Measurements from ENCODE around the gene IL18RAP. TPM values are rescaled to one million over a fixed set of nuclear protein-coding genes. Genes with fewer than 3 reads are reported as not detected.

Gene IL18RAP
- total RNA-seq, 1 experiment from 2014 or later = not detected

DNA sequence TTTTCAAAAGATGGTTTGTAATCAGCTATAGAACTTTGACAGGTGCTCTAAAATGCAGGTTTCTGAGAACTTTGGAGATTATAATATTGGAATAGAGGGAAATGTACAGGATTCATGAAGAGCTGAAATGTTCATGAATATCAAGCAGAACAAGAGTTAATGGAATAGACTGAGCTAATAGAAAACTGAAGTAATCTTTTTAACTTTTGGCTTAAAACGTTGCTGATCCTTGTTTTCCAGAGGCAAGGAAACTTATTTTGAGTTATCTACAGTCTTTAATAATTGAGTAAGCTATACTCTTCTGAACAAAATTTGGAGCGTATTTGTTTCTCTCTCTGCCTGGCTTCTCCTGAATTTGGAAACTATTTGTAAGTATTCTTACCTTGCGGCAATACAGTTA lies 10.8 kb upstream of the IL18RAP start:
- POLR2A ChIA-PET (ENCODE audit: low non-redundant PET) = no interaction called here
- CTCF ChIA-PET = no interaction called here

DNA sequence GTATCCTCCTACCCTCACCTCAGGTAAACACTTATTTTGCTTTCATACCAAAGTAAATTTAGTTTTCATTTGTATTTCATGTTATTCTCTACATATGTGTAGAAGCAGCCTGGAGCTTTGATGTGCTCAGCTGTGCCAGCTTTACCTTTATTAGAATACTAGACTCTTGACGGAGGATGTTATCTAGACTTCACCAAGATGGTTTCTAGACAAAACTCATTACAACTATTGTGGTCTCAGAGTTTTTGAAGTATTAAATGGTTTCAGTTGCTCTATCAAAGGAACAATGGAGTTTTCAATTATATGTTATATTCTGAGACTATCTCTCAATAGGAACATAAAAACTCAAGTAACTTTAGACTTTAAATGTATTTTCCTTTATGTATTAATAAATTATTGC lies 5.0 kb upstream of the IL18RAP start:
- BruUV-seq (replicated peaks) = no TSS peak
- Histone ChIP-seq H3K36me3 (ENCODE audit: insufficient read depth, low read length, poor library complexity, severe bottlenecking) (no peaks in the 10 kb centered on the region), H3K9me3 (ENCODE audit: low read depth, low read length, poor library complexity, severe bottlenecking) (no peaks in the 10 kb centered on the region), H3K4me1 (ENCODE audit: insufficient read depth, low read length, poor library complexity, severe bottlenecking) (no peaks in the 10 kb centered on the region), H3K27ac (ENCODE audit: low read depth, low read length, poor library complexity, severe bottlenecking) (no peak overlapping the region), H3K27me3 (replicated peaks; ENCODE audit: insufficient read depth, low read depth, low read length, poor library complexity) (peaks cover 57% of the 10 kb centered on the region), H3K4me3 (ENCODE audit: low read depth, low read length, poor library complexity, severe bottlenecking) (no peak overlapping the region)
- TF ChIP-seq, protein P1, sequence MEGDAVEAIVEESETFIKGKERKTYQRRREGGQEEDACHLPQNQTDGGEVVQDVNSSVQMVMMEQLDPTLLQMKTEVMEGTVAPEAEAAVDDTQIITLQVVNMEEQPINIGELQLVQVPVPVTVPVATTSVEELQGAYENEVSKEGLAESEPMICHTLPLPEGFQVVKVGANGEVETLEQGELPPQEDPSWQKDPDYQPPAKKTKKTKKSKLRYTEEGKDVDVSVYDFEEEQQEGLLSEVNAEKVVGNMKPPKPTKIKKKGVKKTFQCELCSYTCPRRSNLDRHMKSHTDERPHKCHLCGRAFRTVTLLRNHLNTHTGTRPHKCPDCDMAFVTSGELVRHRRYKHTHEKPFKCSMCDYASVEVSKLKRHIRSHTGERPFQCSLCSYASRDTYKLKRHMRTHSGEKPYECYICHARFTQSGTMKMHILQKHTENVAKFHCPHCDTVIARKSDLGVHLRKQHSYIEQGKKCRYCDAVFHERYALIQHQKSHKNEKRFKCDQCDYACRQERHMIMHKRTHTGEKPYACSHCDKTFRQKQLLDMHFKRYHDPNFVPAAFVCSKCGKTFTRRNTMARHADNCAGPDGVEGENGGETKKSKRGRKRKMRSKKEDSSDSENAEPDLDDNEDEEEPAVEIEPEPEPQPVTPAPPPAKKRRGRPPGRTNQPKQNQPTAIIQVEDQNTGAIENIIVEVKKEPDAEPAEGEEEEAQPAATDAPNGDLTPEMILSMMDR (conservative IDR thresholded peaks at IDR 0.05; ENCODE audit: low read depth, low read length) = no peak
- no peak for TF ChIP-seq EZH2 (IDR thresholded peaks at IDR 0.05; ENCODE audit: borderline replicate concordance, low read depth, low read length, poor library complexity, severe bottlenecking)
- intact Hi-C loops (cut with micrococcal nuclease; ENCODE audit: unreplicated experiment) = no loop called here
- POLR2A ChIA-PET (ENCODE audit: low non-redundant PET) = no interaction called here
- CTCF ChIA-PET = no interaction called here
- DNase-seq (ENCODE audit: low spot score) = no peak

More for the DNA sequence above, 10.8 kb upstream of the IL18RAP start:
- TF ChIP-seq EZH2 (IDR thresholded peaks at IDR 0.05; ENCODE audit: borderline replicate concordance, low read depth, low read length, poor library complexity, severe bottlenecking) = no peak
- Histone ChIP-seq H3K27me3 (replicated peaks; ENCODE audit: insufficient read depth, low read depth, low read length, poor library complexity) (peaks cover 16% of the 10 kb centered on the region), H3K4me3 (ENCODE audit: low read depth, low read length, poor library complexity, severe bottlenecking) (no peak overlapping the region), H3K27ac (ENCODE audit: low read depth, low read length, poor library complexity, severe bottlenecking) (no peak overlapping the region), H3K9me3 (ENCODE audit: low read depth, low read length, poor library complexity, severe bottlenecking) (no peaks in the 10 kb centered on the region), H3K36me3 (ENCODE audit: insufficient read depth, low read length, poor library complexity, severe bottlenecking) (no peaks in the 10 kb centered on the region), H3K4me1 (ENCODE audit: insufficient read depth, low read length, poor library complexity, severe bottlenecking) (no peaks in the 10 kb centered on the region)
- intact Hi-C loops (cut with micrococcal nuclease; ENCODE audit: unreplicated experiment) = no loop called here
- no peak for DNase-seq (ENCODE audit: low spot score)
- no TSS peak for BruUV-seq (replicated peaks)

DNA sequence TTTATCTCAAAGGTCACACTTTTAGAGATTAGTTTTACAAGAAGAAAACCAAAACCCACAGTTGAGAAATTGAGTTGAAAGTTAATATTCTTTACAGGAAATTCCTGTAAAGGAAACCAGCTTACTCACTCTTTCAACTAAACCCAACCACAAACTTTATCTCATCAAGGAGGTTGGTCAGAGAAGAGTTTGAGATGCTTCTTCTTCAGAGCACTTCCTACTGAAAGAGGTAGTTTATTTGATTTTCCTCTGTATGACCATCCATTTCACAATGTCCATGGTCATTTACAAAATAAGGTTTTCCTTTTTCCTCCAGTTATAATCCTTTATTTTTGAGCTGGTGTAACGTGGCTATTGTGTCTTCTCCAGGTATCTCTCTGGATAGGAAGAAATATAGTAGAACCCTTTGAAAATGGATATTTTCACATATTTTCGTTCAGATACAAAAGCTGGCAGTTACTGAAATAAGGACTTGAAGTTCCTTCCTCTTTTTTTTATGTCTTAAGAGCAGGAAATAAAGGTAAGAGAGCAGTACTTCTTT lies 4.5 kb upstream of the IL18RAP start:
- H3K9me3 ChIP-seq (ENCODE audit: low read depth, low read length, poor library complexity, severe bottlenecking) = no peaks in the 10 kb centered on the region
- TF ChIP-seq EZH2 (IDR thresholded peaks at IDR 0.05; ENCODE audit: borderline replicate concordance, low read depth, low read length, poor library complexity, severe bottlenecking) = no peak
- TF ChIP-seq, protein P1 (conservative IDR thresholded peaks at IDR 0.05; ENCODE audit: low read depth, low read length) = no peak
- no peak overlapping the region for H3K4me3 ChIP-seq (ENCODE audit: low read depth, low read length, poor library complexity, severe bottlenecking)
- no TSS peak for BruUV-seq (replicated peaks)
- H3K4me1 ChIP-seq (ENCODE audit: insufficient read depth, low read length, poor library complexity, severe bottlenecking) = no peaks in the 10 kb centered on the region
- CTCF ChIA-PET = no interaction called here
- intact Hi-C loops (cut with micrococcal nuclease; ENCODE audit: unreplicated experiment) = no loop called here
- no peak overlapping the region for H3K27ac ChIP-seq (ENCODE audit: low read depth, low read length, poor library complexity, severe bottlenecking)
- peaks cover 62% of the 10 kb centered on the region for H3K27me3 ChIP-seq (replicated peaks; ENCODE audit: insufficient read depth, low read depth, low read length, poor library complexity)
- no peak for DNase-seq (ENCODE audit: low spot score)
- no peaks in the 10 kb centered on the region for H3K36me3 ChIP-seq (ENCODE audit: insufficient read depth, low read length, poor library complexity, severe bottlenecking)
- POLR2A ChIA-PET (ENCODE audit: low non-redundant PET) = no interaction called here

DNA sequence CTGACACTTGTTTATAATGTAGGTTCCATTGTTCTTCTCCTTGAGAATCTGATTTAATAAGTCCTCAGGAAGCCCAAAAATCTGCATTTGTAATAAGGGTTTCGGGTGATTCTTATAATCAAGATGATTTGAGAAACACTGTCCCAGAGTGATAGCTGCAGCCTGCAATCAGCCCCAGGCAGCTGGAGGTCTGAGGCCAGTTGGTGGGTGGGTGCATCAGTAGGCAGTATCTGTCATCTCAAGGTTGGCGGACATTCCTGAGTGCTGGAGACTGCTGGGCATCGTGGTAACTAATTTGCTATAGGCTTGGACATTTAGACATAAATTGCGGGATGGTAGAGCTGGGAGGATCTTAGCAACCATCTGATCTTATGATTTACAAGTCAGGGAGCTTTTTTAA lies 2.7 kb upstream of the IL18RAP start:
- POLR2A ChIA-PET (ENCODE audit: low non-redundant PET) = no interaction called here
- TF ChIP-seq, protein P1 (conservative IDR thresholded peaks at IDR 0.05; ENCODE audit: low read depth, low read length) = no peak
- no peak for TF ChIP-seq EZH2 (IDR thresholded peaks at IDR 0.05; ENCODE audit: borderline replicate concordance, low read depth, low read length, poor library complexity, severe bottlenecking)
- peaks cover 47% of the 10 kb centered on the region for H3K27me3 ChIP-seq (replicated peaks; ENCODE audit: insufficient read depth, low read depth, low read length, poor library complexity)
- H3K4me3 ChIP-seq (ENCODE audit: low read depth, low read length, poor library complexity, severe bottlenecking) = no peak overlapping the region
- no peaks in the 10 kb centered on the region for H3K4me1 ChIP-seq (ENCODE audit: insufficient read depth, low read length, poor library complexity, severe bottlenecking)
- no peaks in the 10 kb centered on the region for H3K36me3 ChIP-seq (ENCODE audit: insufficient read depth, low read length, poor library complexity, severe bottlenecking)
- intact Hi-C loops (cut with micrococcal nuclease; ENCODE audit: unreplicated experiment) = no loop called here
- no peak overlapping the region for H3K27ac ChIP-seq (ENCODE audit: low read depth, low read length, poor library complexity, severe bottlenecking)
- BruUV-seq (replicated peaks) = no TSS peak
- no peak for DNase-seq (ENCODE audit: low spot score)
- CTCF ChIA-PET = no interaction called here
- no peaks in the 10 kb centered on the region for H3K9me3 ChIP-seq (ENCODE audit: low read depth, low read length, poor library complexity, severe bottlenecking)
